Measurements from ENCODE around the gene ZNF669.
"Not testable (repeated sequence)": the region's sequence is repeated elsewhere in the genome, so short reads cannot be mapped to it uniquely, and the experiment has no call there.

Gene ZNF669

DNA sequence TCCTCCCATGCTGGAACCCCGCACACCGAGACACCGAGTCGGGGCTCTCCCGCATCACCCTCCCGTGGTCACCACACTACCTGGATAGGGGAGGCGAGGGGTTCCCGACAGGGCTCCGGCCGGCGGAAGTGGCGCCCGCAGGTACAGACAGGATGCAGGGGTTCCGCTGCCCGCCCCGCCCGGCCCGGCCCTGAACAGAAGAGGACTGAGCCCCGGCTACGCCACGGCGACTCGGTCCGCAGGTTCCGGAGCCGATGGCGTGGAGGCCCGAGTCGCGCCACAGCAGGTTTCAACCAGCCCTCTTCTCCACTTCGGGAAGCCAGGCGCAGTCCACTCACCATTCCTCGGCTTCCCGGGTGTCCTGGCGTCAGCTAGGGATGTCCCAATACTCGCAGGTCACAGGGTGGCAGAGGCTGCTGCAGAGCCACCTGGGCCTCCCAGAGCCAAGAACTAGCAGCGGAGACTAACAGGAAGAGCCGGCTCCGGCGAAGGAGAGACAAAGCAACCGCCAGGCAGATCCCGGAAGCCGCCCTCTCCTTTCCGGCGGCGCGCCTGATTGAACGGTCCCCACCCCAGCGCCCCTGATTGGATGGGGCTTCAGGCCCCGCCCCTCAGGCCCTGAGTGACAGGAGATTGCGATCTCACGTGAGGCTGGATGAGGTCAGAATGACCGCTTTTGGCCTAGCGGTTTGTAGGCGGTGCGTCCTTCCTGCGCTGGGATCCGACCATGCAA, at the start of gene ZNF669:
Gene ZNF669, minus strand, starts transcription at position 498 of the 733 bp plus-strand sequence. Its CDS starts 157 bp downstream, at position 341.
- H3K9ac ChIP-seq (ENCODE audit: low read depth, low read length) = peak within 1 kb of the TSS; percentile 99
- peaks cover 15% of the 10 kb centered on the region for H3K9me3 ChIP-seq (ENCODE audit: control insufficient read depth, insufficient read depth, low read length)
- H3K36me3 ChIP-seq (ENCODE audit: insufficient read depth, low read length) = peaks cover 25% of the 10 kb centered on the region
- peaks cover 8% of the 10 kb centered on the region; the same call in 1 of the 2 replicates for H3K4me1 ChIP-seq (ENCODE audit: insufficient read depth, low read length)

DNA sequence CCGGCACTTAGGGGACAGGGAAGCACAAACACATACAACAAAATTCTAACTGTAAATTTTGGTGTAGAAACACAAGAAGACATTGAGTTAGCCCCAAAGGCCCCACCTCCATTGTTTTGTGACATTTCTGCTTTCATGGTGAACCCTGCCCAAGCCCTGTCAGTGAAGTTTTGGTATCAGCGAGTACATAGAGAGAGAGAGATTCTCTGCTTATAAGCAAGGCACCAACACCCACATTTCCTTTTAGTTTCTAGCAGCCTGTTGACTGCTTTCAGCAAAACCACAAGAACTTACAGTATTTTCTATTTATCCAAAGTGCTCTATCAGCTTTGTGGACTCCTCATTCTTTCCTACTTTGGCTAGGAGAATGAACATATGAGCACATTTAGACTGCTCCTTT, 43.6 kb upstream of the ZNF669 start:
- H3K9me3 ChIP-seq (ENCODE audit: control insufficient read depth, insufficient read depth, low read length) = peaks cover 20% of the 10 kb centered on the region
- H3K4me1 ChIP-seq (ENCODE audit: insufficient read depth, low read length) = no peaks in the 10 kb centered on the region
- H3K9ac ChIP-seq (ENCODE audit: low read depth, low read length) = no peak overlapping the region
- H3K36me3 ChIP-seq (ENCODE audit: insufficient read depth, low read length) = peaks cover 13% of the 10 kb centered on the region

DNA sequence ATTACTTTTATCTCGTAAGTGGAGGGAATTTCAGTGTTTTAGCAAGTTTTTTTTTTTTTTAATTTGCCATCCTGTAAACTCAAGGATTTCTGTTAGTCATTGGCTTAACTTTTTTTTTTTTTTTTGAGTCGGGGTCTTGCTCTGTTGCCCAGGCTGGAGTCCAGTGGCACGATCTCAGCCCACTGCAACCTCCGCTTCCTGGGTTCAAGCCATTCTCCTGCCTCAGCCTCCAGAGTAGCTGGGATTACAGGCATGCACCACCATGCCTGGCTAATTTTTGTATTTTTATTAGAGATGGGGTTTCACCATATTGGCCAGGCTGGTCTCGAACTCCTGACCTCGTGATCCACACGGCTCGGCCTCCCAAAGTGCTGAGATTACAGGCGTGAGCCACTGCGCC, 43.0 kb upstream of the ZNF669 start:
- Histone ChIP-seq H3K9me3 (ENCODE audit: control insufficient read depth, insufficient read depth, low read length) (peaks cover 20% of the 10 kb centered on the region), H3K36me3 (ENCODE audit: insufficient read depth, low read length) (peaks cover 13% of the 10 kb centered on the region)
- not testable (repeated sequence) for H3K9ac ChIP-seq (ENCODE audit: low read depth, low read length); H3K4me1 ChIP-seq (ENCODE audit: insufficient read depth, low read length)

DNA sequence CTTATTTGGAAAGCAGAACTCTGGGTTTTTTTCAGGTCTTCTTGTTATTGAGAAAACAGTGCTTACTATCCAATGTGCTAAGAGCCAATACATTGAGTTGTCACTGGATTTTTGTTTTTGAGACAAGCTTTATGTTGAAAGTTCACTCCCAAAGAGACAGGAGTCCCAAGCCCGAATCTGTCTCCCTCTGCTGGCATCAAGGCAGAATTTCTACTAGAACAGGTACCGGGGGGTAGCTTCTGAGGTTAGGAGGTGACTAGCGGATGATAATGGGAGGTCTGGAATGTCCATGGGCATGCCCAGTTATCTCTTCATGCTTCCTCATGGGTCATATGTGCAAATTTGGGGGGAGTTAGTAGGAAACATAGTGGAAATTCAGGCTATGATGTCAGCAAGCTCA, 42.5 kb upstream of the ZNF669 start:
- Histone ChIP-seq H3K9ac (ENCODE audit: low read depth, low read length) (no peak overlapping the region), H3K9me3 (ENCODE audit: control insufficient read depth, insufficient read depth, low read length) (peaks cover 16% of the 10 kb centered on the region), H3K36me3 (ENCODE audit: insufficient read depth, low read length) (peaks cover 13% of the 10 kb centered on the region)

DNA sequence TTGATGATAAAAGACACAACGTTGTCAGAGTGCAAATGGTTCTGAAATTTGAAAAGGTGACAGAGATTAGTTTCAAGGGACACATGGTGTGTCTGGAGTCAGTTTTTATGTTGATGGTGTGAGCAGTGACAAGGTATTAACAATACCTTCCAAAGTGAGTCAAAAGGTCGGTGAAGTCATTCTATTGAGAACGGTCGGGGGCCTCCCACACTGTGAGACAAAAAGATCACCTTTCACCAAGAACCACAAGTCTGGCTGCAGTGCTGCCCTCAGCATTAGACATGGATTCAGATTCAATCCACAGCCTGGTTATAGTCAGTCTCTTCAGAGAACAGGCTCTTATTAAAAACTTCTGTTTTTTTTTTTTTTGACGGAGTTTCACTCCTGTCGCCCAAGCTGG, 41.1 kb upstream of the ZNF669 start:
- Histone ChIP-seq H3K36me3 (ENCODE audit: insufficient read depth, low read length) (peaks cover 16% of the 10 kb centered on the region; the same call in 1 of the 2 replicates), H3K9ac (ENCODE audit: low read depth, low read length) (no peak overlapping the region), H3K4me1 (ENCODE audit: insufficient read depth, low read length) (no peaks in the 10 kb centered on the region), H3K9me3 (ENCODE audit: control insufficient read depth, insufficient read depth, low read length) (peaks cover 19% of the 10 kb centered on the region)

More for the DNA sequence above, 42.5 kb upstream of the ZNF669 start:
- H3K4me1 ChIP-seq (ENCODE audit: insufficient read depth, low read length) = no peaks in the 10 kb centered on the region

DNA sequence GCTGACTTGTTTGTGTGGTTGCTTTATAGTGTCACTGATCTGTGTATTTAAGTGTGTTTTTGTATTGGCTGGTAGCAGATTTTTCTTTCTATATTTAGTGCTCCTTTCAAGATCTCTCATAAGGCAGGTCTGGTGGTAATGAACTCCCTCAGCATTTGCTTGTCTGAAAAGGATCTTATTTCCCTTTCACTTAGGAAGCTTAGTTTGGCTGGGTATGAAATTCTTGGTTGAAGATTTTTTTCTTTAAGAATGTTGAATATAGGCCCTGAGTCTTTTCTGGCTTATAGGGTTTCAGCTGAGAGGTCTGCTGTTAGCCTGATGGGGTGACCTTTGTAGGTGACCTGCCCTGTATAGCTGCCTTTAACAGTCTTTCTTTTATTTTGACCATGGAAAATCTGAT, 35.4 kb upstream of the ZNF669 start:
- peaks cover 32% of the 10 kb centered on the region for H3K9me3 ChIP-seq (ENCODE audit: control insufficient read depth, insufficient read depth, low read length)
- H3K9ac ChIP-seq (ENCODE audit: low read depth, low read length); H3K36me3 ChIP-seq (ENCODE audit: insufficient read depth, low read length); H3K4me1 ChIP-seq (ENCODE audit: insufficient read depth, low read length): not testable (repeated sequence)

DNA sequence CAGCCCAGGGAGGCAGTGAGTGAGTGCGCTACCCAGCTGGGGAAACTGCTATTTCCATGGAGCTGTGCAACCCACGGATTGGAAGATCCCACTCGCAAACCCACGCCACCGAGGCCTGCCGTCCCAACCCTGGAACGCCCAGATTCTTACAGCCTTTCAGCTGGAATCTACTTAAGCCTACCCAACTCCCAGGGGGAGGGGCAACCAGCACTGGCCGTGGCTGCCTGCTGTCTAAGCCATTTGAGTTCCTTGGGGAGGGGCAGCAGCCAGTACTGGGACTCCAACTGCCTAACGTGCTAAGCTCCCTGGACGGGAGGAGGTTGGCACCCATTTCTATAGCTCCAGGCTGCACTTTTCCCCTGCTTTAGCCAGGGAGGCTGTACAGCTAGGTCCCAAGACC, 27.1 kb upstream of the ZNF669 start:
- Histone ChIP-seq H3K9me3 (ENCODE audit: control insufficient read depth, insufficient read depth, low read length) (peaks cover 26% of the 10 kb centered on the region), H3K9ac (ENCODE audit: low read depth, low read length) (no peak overlapping the region), H3K4me1 (ENCODE audit: insufficient read depth, low read length) (no peaks in the 10 kb centered on the region), H3K36me3 (ENCODE audit: insufficient read depth, low read length) (peaks cover 8% of the 10 kb centered on the region; the same call in 1 of the 2 replicates)

DNA sequence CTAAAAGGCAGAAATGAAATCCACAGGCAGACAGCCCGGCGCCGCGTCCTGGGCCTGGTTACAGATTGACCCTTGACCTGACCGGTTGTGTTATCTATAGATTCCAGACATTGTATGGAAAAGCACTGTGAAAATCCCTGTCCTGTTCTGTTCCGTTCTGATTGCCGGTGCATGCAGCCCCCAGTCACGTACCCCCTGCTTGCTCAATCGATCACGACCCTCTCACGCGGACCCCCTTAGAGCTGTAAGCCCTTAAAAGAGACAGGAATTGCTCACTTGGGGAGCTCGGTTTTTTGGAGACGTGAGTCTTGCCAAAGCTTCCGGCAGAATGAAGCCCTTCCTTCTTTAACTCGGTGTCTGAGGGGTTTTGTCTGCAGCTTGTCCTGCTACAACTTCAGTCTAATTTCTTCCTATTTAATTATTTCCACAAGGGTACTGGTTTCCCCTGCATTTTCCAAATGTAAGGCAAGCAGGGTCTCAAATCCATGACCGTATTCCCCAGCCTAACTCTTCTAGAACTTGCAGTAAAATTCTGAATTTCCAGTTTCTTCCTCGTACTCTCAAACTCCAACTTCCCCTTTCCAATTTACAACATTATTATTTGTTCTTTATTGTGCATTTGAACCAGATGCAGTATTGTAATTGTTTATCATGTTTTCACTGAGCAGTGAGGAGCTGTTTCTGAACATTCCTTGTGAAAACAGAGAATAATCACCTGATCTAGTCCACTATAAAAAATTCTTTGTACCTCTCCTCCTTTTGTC, 23.5 kb upstream of the ZNF669 start:
- H3K9ac ChIP-seq (ENCODE audit: low read depth, low read length) = peak overlapping the region; percentile 37; the same call in 1 of the 2 replicates
- peaks cover 10% of the 10 kb centered on the region for H3K9me3 ChIP-seq (ENCODE audit: control insufficient read depth, insufficient read depth, low read length)
- not testable (repeated sequence) for H3K36me3 ChIP-seq (ENCODE audit: insufficient read depth, low read length); H3K4me1 ChIP-seq (ENCODE audit: insufficient read depth, low read length)

DNA sequence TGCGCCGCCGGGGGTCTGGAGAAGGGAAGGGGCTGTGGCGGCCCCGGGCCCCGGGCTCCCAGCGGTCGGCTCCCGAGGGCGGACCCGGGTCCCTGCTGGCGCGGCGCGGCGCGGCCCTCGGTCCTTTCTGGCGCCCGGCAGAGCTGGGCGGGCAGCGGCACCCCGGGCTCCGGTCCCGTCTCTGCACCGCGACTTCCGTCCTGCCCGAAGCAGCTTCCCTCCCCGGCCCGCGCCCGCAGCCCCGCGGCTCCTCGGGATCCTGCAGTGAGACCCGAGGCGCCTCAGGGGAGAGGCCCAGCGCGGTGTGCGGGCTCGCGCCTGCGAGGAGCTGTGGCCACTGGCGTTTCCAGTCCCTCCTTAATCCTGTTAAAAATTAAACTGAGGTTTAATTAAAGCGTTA, 22.4 kb upstream of the ZNF669 start:
- not testable (repeated sequence) for H3K36me3 ChIP-seq (ENCODE audit: insufficient read depth, low read length); H3K4me1 ChIP-seq (ENCODE audit: insufficient read depth, low read length); H3K9me3 ChIP-seq (ENCODE audit: control insufficient read depth, insufficient read depth, low read length); H3K9ac ChIP-seq (ENCODE audit: low read depth, low read length)

DNA sequence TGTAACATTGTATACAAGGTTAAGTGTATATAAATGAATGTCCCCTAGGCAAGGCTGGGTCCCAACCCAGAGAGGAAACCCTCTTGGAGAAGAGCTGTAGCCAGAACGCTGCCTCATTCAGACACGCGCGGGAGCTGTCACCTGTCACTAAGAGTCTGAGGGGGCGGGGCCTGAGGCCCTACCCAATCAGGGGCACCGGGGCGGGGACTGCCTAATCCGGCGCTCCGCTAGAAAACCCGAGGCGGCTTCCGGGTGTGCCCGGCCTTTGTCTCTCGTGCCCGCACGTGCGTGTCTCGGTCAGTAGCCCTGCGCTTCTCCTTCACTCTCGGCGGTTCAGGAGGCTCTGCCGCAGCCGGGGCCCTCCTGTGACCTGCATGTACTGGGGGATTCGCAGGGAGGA, 22.0 kb upstream of the ZNF669 start:
- H3K36me3 ChIP-seq (ENCODE audit: insufficient read depth, low read length); H3K9me3 ChIP-seq (ENCODE audit: control insufficient read depth, insufficient read depth, low read length); H3K4me1 ChIP-seq (ENCODE audit: insufficient read depth, low read length); H3K9ac ChIP-seq (ENCODE audit: low read depth, low read length): not testable (repeated sequence)

DNA sequence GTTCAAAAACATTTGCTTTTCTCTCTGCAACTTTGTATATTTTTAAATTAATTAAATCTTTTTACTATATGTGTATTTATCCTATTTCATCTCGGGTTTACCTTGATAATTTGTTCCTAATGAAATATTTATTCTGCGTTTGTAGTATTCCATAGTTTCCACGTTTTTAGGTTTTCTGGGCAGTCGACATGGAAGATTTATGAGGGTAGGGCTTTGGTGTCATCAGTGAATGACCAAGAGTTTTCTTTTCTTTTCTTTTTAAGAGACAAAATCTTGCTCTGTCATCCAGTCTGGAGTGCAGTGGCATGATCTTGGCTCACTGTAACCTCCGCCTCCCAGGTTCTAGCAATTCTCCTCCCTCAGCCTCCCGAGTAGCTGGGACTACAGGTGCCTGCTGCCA, 17.2 kb upstream of the ZNF669 start:
- Histone ChIP-seq H3K4me1 (ENCODE audit: insufficient read depth, low read length) (no peaks in the 10 kb centered on the region), H3K9me3 (ENCODE audit: control insufficient read depth, insufficient read depth, low read length) (no peaks in the 10 kb centered on the region), H3K9ac (ENCODE audit: low read depth, low read length) (no peak overlapping the region), H3K36me3 (ENCODE audit: insufficient read depth, low read length) (no peaks in the 10 kb centered on the region)

DNA sequence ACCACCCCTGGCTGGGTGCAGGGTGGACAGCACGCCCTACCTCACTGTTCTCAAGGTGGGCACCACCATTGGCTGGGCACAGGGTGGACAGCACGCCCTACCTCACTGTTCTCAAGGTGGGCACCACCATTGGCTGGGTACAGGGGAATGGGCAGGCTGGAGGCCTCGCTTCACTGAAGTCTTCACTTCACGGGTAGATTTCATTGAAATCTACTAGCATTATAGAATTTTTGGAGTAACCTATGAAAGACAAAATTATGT, 16.2 kb upstream of the ZNF669 start:
- not testable (repeated sequence) for H3K9me3 ChIP-seq (ENCODE audit: control insufficient read depth, insufficient read depth, low read length); H3K4me1 ChIP-seq (ENCODE audit: insufficient read depth, low read length); H3K9ac ChIP-seq (ENCODE audit: low read depth, low read length); H3K36me3 ChIP-seq (ENCODE audit: insufficient read depth, low read length)

DNA sequence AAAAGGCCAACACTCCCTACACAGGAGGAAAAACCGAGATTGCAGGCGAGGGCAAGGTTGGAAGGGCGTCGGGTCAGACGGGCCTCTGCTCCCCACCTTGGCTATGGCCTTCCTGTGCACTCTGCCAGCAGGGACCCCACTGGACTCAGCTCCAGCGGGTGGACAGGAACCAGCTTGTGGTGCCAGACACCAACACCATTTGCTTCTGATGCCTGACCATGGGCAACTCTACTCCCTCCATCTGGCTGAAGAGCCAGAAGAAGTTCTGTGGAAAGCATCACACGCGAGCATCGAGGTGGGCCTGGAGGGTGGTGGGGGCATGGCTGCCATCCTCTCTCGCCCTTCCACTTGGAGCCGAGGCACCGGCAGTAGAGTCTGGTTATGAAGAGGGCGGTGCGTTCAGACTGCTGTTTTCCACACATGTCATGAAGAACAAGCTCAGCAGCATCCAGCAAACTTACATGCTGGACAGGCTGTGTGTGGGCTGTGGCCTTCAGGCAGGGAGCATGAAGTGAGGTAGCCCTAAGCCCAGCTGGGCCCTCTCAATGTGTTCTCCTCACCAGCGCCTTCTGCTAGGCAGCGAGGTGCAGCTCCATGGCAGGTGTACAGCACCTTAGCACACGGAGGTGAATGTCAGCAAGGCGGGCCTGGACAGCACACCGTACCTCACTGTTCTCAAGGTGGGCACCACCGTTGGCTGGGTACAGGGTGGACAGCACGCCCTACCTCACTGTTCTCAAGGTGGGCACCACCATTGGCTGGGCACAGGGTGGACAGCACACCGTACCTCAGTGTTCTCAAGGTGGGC, 15.6 kb upstream of the ZNF669 start:
- H3K9ac ChIP-seq (ENCODE audit: low read depth, low read length) = no peak overlapping the region
- no peaks in the 10 kb centered on the region for H3K4me1 ChIP-seq (ENCODE audit: insufficient read depth, low read length)

DNA sequence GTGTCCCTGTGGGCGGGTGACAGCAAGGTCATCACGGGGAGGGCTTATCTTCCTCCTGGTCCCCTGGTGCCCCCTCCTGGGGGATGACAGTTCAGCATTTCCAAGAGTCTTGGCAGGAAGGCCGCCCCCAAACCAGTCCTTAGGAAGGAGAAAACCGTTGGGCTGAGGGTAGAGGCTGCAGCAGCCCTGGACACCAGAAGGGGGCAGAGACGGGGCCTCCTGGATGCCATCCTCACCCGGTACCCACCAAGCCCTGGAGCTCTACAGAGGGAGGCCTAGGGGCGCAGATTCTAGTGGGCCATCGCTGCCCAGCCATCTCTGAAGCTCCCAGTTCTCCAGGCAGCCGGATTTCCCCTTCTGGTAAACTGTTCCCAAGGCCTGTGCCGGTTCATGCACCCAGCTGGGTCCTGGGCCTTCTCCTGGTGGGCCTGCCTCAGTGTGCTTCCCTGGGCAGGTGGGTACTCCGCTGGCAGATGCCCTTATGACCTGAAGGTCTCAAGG, 14.8 kb upstream of the ZNF669 start:
- no peaks in the 10 kb centered on the region for H3K36me3 ChIP-seq (ENCODE audit: insufficient read depth, low read length)
- no peak overlapping the region for H3K9ac ChIP-seq (ENCODE audit: low read depth, low read length)
- H3K9me3 ChIP-seq (ENCODE audit: control insufficient read depth, insufficient read depth, low read length) = no peaks in the 10 kb centered on the region
- no peaks in the 10 kb centered on the region for H3K4me1 ChIP-seq (ENCODE audit: insufficient read depth, low read length)

More for the DNA sequence above, 15.6 kb upstream of the ZNF669 start:
- Histone ChIP-seq H3K9me3 (ENCODE audit: control insufficient read depth, insufficient read depth, low read length) (no peaks in the 10 kb centered on the region), H3K36me3 (ENCODE audit: insufficient read depth, low read length) (no peaks in the 10 kb centered on the region)
